ENCODE measurements around the gene FAM3D.
"Not testable (repeated sequence)": the region's sequence is repeated elsewhere in the genome, so short reads cannot be mapped to it uniquely, and the experiment has no call there.

The FAM3D gene

GRCh38 chr3:58683001-58683458 is 16.5 kb upstream of the FAM3D start:
- no peak for DNase-seq

GRCh38 chr3:58681863-58682262 is 15.3 kb upstream of the FAM3D start:
- no peak for DNase-seq

GRCh38 chr3:58680879-58681525 is 14.4 kb upstream of the FAM3D start:
- no peak for DNase-seq

- no peak for DNase-seq
These were observed 13.5 kb upstream of the FAM3D start for GRCh38 chr3:58679974-58680666.

GRCh38 chr3:58679446-58679845 is 12.9 kb upstream of the FAM3D start:
- DNase-seq, result no peak

- not testable (repeated sequence) for DNase-seq
These were observed 11.8 kb upstream of the FAM3D start for GRCh38 chr3:58678177-58678970.

GRCh38 chr3:58672880-58673279 is 6.3 kb upstream of the FAM3D start:
- DNase-seq, result no peak

GRCh38 chr3:58672451-58672850 is 5.9 kb upstream of the FAM3D start:
- DNase-seq, result no peak

- no peak for DNase-seq
These were observed 4.0 kb upstream of the FAM3D start for GRCh38 chr3:58670506-58671135.

- no peak for DNase-seq
These were observed 1.7 kb upstream of the FAM3D start for GRCh38 chr3:58668247-58668646.

- DNase-seq, result no peak
These were observed 1.1 kb upstream of the FAM3D start for GRCh38 chr3:58667704-58668103.

- no peak for DNase-seq
These were observed 655 bp upstream of the FAM3D start for GRCh38 chr3:58667229-58667628.

GRCh38 chr3:58665405-58665804 is 1.2 kb downstream of the FAM3D start:
- no peak for DNase-seq

- DNase-seq, result no peak
These were observed 2.0 kb downstream of the FAM3D start for GRCh38 chr3:58664611-58665010.

GRCh38 chr3:58661836-58662420 is 4.6 kb downstream of the FAM3D start:
- no peak for DNase-seq

GRCh38 chr3:58660998-58661397 is 5.6 kb downstream of the FAM3D start:
- DNase-seq, result no peak

- no peak for DNase-seq
These were observed 7.4 kb downstream of the FAM3D start for GRCh38 chr3:58659051-58659675.

- DNase-seq, result no peak
These were observed 8.1 kb downstream of the FAM3D start for GRCh38 chr3:58658508-58658907.

GRCh38 chr3:58657571-58658141 is 8.9 kb downstream of the FAM3D start:
- no peak for DNase-seq

GRCh38 chr3:58657036-58657520 is 9.5 kb downstream of the FAM3D start:
- no peak for DNase-seq

GRCh38 chr3:58656631-58657030 is 9.9 kb downstream of the FAM3D start:
- DNase-seq, result no peak

- no peak for DNase-seq
These were observed 12.1 kb downstream of the FAM3D start for GRCh38 chr3:58654466-58654865.

Measured in NCI-H1436 treated with DMSO at 0.1 percent for 48 hours (cell line).